Endodermal cell (in vitro differentiated cells): Measurements from ENCODE around the gene ULK3. TPM values are rescaled to one million over a fixed set of nuclear protein-coding genes. Genes with fewer than 3 reads are reported as not detected.

Experiments used
- DNase-seq: peaks from one replicate; pipeline ENCODE4 v3.0.0-alpha.2; 2017
- H3K27ac ChIP-seq: 2 replicates; pipeline ENCODE4 v1.5.1; 2013; ENCODE audit warnings: mild to moderate bottlenecking, low read depth, low read length, moderate library complexity
- H3K27me3 ChIP-seq: 2 replicates; pipeline ENCODE4 v1.6.1; 2013; ENCODE audit warnings: mild to moderate bottlenecking, low read length, moderate library complexity; ENCODE audit not compliant: insufficient read depth, control insufficient read depth, poor library complexity, severe bottlenecking
- H3K36me3 ChIP-seq: 2 replicates; pipeline ENCODE4 v1.7.0; 2013; ENCODE audit warnings: mild to moderate bottlenecking, low read length, moderate library complexity; ENCODE audit not compliant: control insufficient read depth, insufficient read depth
- H3K4me1 ChIP-seq: one replicate; pipeline ENCODE4 v1.7.0; 2013; ENCODE audit warnings: low read length; ENCODE audit not compliant: control insufficient read depth, insufficient read depth
- H3K4me3 ChIP-seq: 2 replicates; pipeline ENCODE4 v1.5.1; 2013; ENCODE audit warnings: mild to moderate bottlenecking, low read length, moderate library complexity
- H3K9ac ChIP-seq: 2 replicates; pipeline ENCODE4 v1.6.1; 2013; ENCODE audit warnings: mild to moderate bottlenecking, low read length, moderate library complexity; ENCODE audit not compliant: poor library complexity, severe bottlenecking; ENCODE audit errors: extremely low read depth
- H3K9me3 ChIP-seq: 2 replicates; pipeline ENCODE4 v1.6.1; 2013; ENCODE audit warnings: mild to moderate bottlenecking, low read length, moderate library complexity; ENCODE audit not compliant: control insufficient read depth
- H3K27ac Mint-ChIP-seq: 2 replicates; pipeline ENCODE4 v1.8.0; 2020; ENCODE audit warnings: mixed read lengths
- H3K27me3 Mint-ChIP-seq: 2 replicates; pipeline ENCODE4 v1.8.0; 2021; ENCODE audit warnings: mild to moderate bottlenecking, mixed read lengths; ENCODE audit not compliant: insufficient read depth
- H3K36me3 Mint-ChIP-seq: 2 replicates; pipeline ENCODE4 v1.8.0; 2020; ENCODE audit warnings: low read depth, mixed read lengths
- H3K4me1 Mint-ChIP-seq: 2 replicates; pipeline ENCODE4 v1.8.0; 2020; ENCODE audit warnings: mixed read lengths
- H3K4me3 Mint-ChIP-seq: 2 replicates; pipeline ENCODE4 v1.8.0; 2020; ENCODE audit warnings: mild to moderate bottlenecking, moderate library complexity, mixed read lengths
- H3K9me3 Mint-ChIP-seq: 2 replicates; pipeline ENCODE4 v1.8.0; 2020; ENCODE audit warnings: mild to moderate bottlenecking, mixed read lengths
- CTCF ChIP-seq: fragments of 200-600 bp; sonication (generic); conservative IDR thresholded peaks from 2 replicates; pipeline ENCODE4 v1.5.0; 2021; ENCODE audit warnings: antibody characterized with exemption, mild to moderate bottlenecking
- WGBS, 2 experiments: methylation state at CpG; one replicate each; pipeline versions ENCODE4 v1.1.5 to v1.1.7; 2013; ENCODE audit warnings: missing lambda C conversion rate in 2 of 2, mixed read lengths in 1 of 2; ENCODE audit not compliant: insufficient coverage in 1 of 2, insufficient read length in 1 of 2; 5-methylcytosine and 5-hydroxymethylcytosine counted together
- total RNA-seq, 2 donors: library from RNA; stranded (reverse); fragmentation: NEBNext Ultra II Directional in 1 of 2; extraction: Animal tissue kit (Norgen Biotek cat#: 25700) in 1 of 2; gene quantifications; 2 replicates in 1 of 2; 3 replicates in 1 of 2; pipeline ENCODE4 v1.2.1, GENCODE V29; 2021

Gene ULK3
- total RNA-seq, 2 donors from 2014 or later = 33.9 to 36.2 TPM

GRCh38 chr15:74789741-74790079 is 53.2 kb downstream of the ULK3 start:
- Mint-ChIP-seq H3K27me3 (no peaks in the 10 kb centered on the region), H3K27ac (no peak overlapping the region), H3K4me1 (peaks cover 14% of the 10 kb centered on the region), H3K4me3 (no peak overlapping the region), H3K36me3 (peaks cover 7% of the 10 kb centered on the region), H3K9me3 (no peaks in the 10 kb centered on the region)
- no peak for DNase-seq
- Histone ChIP-seq H3K36me3 (peaks cover 15% of the 10 kb centered on the region), H3K4me1 (no peaks in the 10 kb centered on the region), H3K27ac (no peak overlapping the region), H3K9ac (no peak overlapping the region), H3K4me3 (no peak overlapping the region), H3K9me3 (no peaks in the 10 kb centered on the region), H3K27me3 (no peaks in the 10 kb centered on the region)
- TF ChIP-seq CTCF = no peak
- 85 to 95% methylated on average over 3 of the region's 3 CpGs for WGBS, 2 experiments

GRCh38 chr15:74789171-74789631 is 53.8 kb downstream of the ULK3 start:
- DNase-seq = no peak
- Histone ChIP-seq H3K4me3 (no peak overlapping the region), H3K27me3 (no peaks in the 10 kb centered on the region), H3K9me3 (no peaks in the 10 kb centered on the region), H3K9ac (no peak overlapping the region), H3K4me1 (no peaks in the 10 kb centered on the region), H3K36me3 (peaks cover 19% of the 10 kb centered on the region), H3K27ac (no peak overlapping the region)
- H3K4me3 Mint-ChIP-seq = no peak overlapping the region
- 90 to 93% methylated on average over 13 to 14 of the region's 14 CpGs for WGBS, 2 experiments
- no peak overlapping the region for H3K27ac Mint-ChIP-seq
- TF ChIP-seq CTCF = no peak
- no peaks in the 10 kb centered on the region for H3K27me3 Mint-ChIP-seq
- H3K36me3 Mint-ChIP-seq = peaks cover 7% of the 10 kb centered on the region
- peaks cover 14% of the 10 kb centered on the region for H3K4me1 Mint-ChIP-seq
- no peaks in the 10 kb centered on the region for H3K9me3 Mint-ChIP-seq

- Histone ChIP-seq H3K4me1 (no peaks in the 10 kb centered on the region), H3K27ac (no peak overlapping the region), H3K27me3 (no peaks in the 10 kb centered on the region), H3K36me3 (peaks cover 19% of the 10 kb centered on the region), H3K9me3 (no peaks in the 10 kb centered on the region), H3K4me3 (no peak overlapping the region), H3K9ac (no peak overlapping the region)
- WGBS, 2 experiments = 88 to 91% methylated on average over 3 to 9 of the region's 9 CpGs
- Mint-ChIP-seq H3K4me3 (no peak overlapping the region), H3K27me3 (no peaks in the 10 kb centered on the region), H3K36me3 (peaks cover 8% of the 10 kb centered on the region), H3K27ac (no peak overlapping the region), H3K9me3 (no peaks in the 10 kb centered on the region), H3K4me1 (peaks cover 16% of the 10 kb centered on the region)
- no peak for TF ChIP-seq CTCF
- DNase-seq = no peak
Observed at GRCh38 chr15:74788683-74789151, 54.2 kb downstream of the ULK3 start.
